GM23248 (cell line): ENCODE data around the gene CACNA1C.

Experiments used
- EZH2 ChIP-seq: fragments of 200-600 bp; sonication (generic); IDR thresholded peaks from 2 replicates; pipeline ENCODE4 v1.6.1; 2018; ENCODE audit warnings: antibody characterized with exemption, mild to moderate bottlenecking; ENCODE audit not compliant: insufficient read depth, poor library complexity, severe bottlenecking
- EZH2phosphoT487 ChIP-seq: fragments of 200-600 bp; sonication (generic); IDR thresholded peaks from 2 replicates; pipeline ENCODE4 v1.6.1; 2018; ENCODE audit warnings: antibody characterized with exemption, moderate library complexity, mild to moderate bottlenecking, low read depth; ENCODE audit not compliant: insufficient read depth

GRCh38 chr12:2642176-2642892, 589.5 kb downstream of the CACNA1C start:
- no peak for TF ChIP-seq EZH2phosphoT487
- TF ChIP-seq EZH2 = no peak
